Measurements from ENCODE around the gene GPER1.
A peak's percentile ranks its signal among the peaks of the same experiment; 100 is the strongest.

The GPER1 gene

DNA sequence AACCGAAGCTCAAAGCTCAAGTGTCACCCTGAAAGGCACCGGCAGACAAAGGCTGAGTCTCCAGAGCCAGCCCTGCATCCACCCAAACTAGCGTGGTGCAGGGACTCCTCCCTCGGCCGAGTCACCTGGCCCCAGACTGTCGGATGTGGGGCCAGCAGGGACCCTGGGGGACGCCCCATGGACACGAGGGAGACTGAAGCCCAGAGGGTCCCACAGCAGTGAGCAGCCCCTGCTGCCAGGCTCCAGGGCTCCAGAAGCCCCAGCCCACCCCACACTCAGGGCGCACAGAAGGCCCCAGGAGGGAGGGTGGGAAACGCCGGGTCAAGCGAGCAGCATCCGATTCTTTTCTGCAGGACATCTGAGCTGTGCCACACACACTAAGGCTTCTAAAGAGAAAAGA, 23.3 kb upstream of the GPER1 start:
- TF ChIP-seq, protein P1, sequence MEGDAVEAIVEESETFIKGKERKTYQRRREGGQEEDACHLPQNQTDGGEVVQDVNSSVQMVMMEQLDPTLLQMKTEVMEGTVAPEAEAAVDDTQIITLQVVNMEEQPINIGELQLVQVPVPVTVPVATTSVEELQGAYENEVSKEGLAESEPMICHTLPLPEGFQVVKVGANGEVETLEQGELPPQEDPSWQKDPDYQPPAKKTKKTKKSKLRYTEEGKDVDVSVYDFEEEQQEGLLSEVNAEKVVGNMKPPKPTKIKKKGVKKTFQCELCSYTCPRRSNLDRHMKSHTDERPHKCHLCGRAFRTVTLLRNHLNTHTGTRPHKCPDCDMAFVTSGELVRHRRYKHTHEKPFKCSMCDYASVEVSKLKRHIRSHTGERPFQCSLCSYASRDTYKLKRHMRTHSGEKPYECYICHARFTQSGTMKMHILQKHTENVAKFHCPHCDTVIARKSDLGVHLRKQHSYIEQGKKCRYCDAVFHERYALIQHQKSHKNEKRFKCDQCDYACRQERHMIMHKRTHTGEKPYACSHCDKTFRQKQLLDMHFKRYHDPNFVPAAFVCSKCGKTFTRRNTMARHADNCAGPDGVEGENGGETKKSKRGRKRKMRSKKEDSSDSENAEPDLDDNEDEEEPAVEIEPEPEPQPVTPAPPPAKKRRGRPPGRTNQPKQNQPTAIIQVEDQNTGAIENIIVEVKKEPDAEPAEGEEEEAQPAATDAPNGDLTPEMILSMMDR (IDR thresholded peaks at IDR 0.05; ENCODE audit: borderline replicate concordance, insufficient read depth, low read depth, low read length) = no peak
- H3K4me3 ChIP-seq (ENCODE audit: low read depth, low read length) = no peak overlapping the region

DNA sequence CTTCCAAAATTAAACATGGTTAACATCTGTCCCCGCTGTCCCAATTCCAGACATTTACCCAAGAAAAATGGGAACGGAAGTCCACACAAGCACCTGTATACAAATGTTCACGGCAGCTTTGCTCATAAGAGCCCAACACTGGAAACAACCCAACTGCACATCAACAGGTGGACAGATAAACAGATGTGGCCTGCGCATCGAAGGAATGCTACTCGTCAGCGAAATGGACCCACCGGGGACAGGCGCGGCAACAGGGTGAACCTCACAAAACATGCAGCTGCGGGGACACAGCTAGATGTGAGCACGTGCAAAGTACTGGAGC, 22.7 kb upstream of the GPER1 start:
- TF ChIP-seq, protein P1 (IDR thresholded peaks at IDR 0.05; ENCODE audit: borderline replicate concordance, insufficient read depth, low read depth, low read length) = no peak

DNA sequence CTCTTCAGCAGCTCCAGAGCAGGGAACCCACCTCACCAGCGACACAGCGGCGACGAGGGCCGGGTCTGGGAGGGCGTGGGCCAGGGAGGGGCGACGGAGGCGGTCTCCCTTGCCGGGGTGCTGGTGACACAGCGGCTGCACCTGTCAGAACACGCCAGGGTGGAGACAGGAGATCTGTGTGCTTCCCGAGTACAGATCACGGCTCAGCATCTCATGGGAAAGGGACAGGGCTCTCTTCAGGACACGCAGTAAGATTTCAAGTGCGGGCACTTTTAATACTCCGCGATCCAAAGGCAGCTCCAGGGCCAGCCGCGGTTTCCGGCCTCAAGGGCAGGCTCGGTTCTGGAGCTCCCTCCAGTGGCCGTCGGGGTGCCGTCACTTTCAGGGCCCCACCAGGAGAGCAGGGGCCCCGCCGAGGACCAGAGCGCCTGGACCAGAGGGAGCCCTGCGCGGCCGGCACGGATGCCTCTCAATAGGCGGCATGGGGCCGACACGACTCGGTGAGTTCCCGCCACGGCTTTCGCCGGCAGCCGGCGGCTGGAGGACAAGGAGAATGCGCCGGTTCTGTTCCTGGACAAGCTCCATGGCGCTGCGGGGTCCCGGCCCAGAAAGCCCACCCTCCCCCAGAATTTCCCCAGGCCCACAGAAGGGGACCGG, 22.2 kb upstream of the GPER1 start:
- peak overlapping the region; percentile 36 for H3K4me3 ChIP-seq (ENCODE audit: low read depth, low read length)
- TF ChIP-seq, protein P1 (IDR thresholded peaks at IDR 0.05; ENCODE audit: borderline replicate concordance, insufficient read depth, low read depth, low read length) = peak; percentile 92

More for the DNA sequence above, 22.7 kb upstream of the GPER1 start:
- H3K4me3 ChIP-seq (ENCODE audit: low read depth, low read length) = no peak overlapping the region

DNA sequence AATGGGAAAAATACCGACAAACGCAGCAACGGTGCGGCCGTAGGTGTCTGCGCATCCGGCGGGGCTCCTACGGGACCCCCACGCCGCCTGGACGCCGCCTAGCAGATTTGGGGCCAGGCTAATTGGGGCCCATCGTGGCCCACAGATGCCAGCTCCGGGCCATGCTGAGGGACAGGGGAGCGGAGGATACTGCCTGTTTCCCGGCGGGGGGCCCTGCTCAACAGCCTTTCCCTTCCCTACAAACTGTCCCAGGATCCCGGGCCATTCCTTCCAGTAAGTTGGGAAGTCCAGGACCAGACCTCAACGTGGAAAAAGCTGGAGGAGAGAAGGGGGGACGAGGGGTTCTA, 21.7 kb upstream of the GPER1 start:
- no peak overlapping the region for H3K4me3 ChIP-seq (ENCODE audit: low read depth, low read length)
- TF ChIP-seq, protein P1 (IDR thresholded peaks at IDR 0.05; ENCODE audit: borderline replicate concordance, insufficient read depth, low read depth, low read length) = no peak

DNA sequence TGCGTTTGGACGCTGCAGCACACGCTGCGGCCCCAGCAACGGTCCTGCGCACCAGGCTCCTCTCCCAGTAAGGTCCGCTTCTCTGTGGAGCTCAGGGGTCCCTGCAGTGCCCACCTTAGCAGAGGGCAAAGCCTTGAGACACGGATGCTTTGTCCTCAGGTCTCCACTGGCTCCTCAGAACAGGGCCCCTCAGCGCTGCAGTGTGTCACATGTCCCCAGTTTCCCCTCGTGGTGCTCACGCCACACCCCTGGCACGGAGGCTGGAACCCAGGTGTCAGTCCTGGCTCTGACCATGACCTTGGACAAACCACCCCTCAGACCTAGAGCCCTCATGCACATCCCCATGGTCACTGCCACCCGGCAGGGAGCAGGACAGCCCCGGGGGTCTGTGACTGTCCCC, 19.9 kb upstream of the GPER1 start:
- H3K4me3 ChIP-seq (ENCODE audit: low read depth, low read length) = no peak overlapping the region
- TF ChIP-seq, protein P1 (IDR thresholded peaks at IDR 0.05; ENCODE audit: borderline replicate concordance, insufficient read depth, low read depth, low read length) = no peak

DNA sequence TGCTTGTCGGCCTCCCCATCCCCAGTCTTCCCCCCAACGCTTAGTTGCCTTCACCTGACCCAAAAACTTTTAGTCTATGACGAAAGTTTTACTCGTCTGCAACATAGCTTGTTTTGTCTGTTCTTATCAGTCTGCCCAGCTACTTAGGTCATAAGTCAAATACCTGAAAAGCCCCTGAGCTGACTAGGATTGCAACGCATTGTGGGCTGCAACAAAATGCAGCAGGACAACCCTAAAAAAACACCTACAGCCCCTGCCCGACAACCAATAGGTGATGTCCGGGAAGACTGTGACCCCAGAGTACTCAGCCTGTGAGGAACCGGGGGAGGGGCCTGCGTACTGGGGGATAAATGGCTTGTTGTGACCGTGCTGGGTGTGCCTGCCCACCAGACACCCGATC, 19.3 kb upstream of the GPER1 start:
- TF ChIP-seq, protein P1 (IDR thresholded peaks at IDR 0.05; ENCODE audit: borderline replicate concordance, insufficient read depth, low read depth, low read length) = no peak
- H3K4me3 ChIP-seq (ENCODE audit: low read depth, low read length) = no peak overlapping the region

DNA sequence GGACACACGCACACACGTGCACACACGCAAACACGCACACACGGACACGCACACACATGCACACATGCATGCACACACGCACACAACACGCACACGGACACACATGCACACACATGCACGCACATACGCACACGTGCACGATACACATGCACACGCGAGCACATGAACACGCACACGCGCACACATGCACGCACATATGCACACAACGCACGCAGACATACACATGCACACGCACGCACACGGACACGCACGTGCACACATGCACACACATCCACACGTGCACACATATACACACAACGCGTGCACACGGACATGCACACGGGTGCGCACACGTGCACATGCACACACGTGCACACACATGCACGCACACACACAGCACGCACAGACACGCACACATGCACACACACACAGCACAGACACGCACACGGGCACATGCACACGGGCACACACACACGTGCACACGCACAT, 17.3 kb upstream of the GPER1 start:
- no peak overlapping the region for H3K4me3 ChIP-seq (ENCODE audit: low read depth, low read length)
- TF ChIP-seq, protein P1 (IDR thresholded peaks at IDR 0.05; ENCODE audit: borderline replicate concordance, insufficient read depth, low read depth, low read length) = no peak

Measured in GM12875 (cell line).